ENCODE data around the gene STARD7. TPM values are rescaled to one million over a fixed set of nuclear protein-coding genes. Genes with fewer than 3 reads are reported as not detected.

The STARD7 gene
- total and polyA plus RNA-seq, 4 donors = 42.9 to 120 (median 59.7) TPM

GRCh38 chr2:96218508-96219131 is 10.0 kb upstream of the STARD7 start:
- H3K9me3 ChIP-seq (ENCODE audit: control insufficient read depth in 4 of 4, low read length in 3 of 4) = no peaks in the 10 kb centered on the region
- DNase-seq (ENCODE audit: low spot score) = no peak
- peaks cover 0 to 1% (median 0%) of the 10 kb centered on the region in 4 donors for H3K4me1 ChIP-seq (ENCODE audit: control insufficient read depth in 4 of 4, insufficient read depth in 4 of 4, low read length in 3 of 4)
- no peak for TF ChIP-seq NR2F2 (IDR thresholded peaks at IDR 0.05)
- no peak for TF ChIP-seq MAX (IDR thresholded peaks at IDR 0.05)
- TF ChIP-seq SP1 (IDR thresholded peaks at IDR 0.05) = no peak
- no peak for TF ChIP-seq EGR1 (IDR thresholded peaks at IDR 0.05; ENCODE audit: low read depth in 2 of 2)
- no peak for TF ChIP-seq FOXA1 (IDR thresholded peaks at IDR 0.05)
- no peak for TF ChIP-seq RAD21 (IDR thresholded peaks at IDR 0.05)
- no peak for TF ChIP-seq HNF4A (conservative IDR thresholded peaks at IDR 0.05)
- no peak for TF ChIP-seq TAF1 (conservative IDR thresholded peaks at IDR 0.05)
- TF ChIP-seq HNF4G (IDR thresholded peaks at IDR 0.05) = no peak
- no peak for TF ChIP-seq CTCF (IDR thresholded peaks at IDR 0.05; ENCODE audit: low read depth, low read length, missing input control)
- TF ChIP-seq ATF3 (IDR thresholded peaks at IDR 0.05) = no peak
- no peaks in the 10 kb centered on the region for H3K27me3 ChIP-seq (ENCODE audit: control insufficient read depth in 4 of 4, insufficient read depth in 4 of 4, low read length in 3 of 4)
- WGBS = 87% methylated on average over 13 of the region's 13 CpGs
- no peaks in the 10 kb centered on the region for H3K36me3 ChIP-seq (ENCODE audit: control insufficient read depth in 4 of 4, insufficient read depth in 3 of 4, low read depth in 1 of 4, low read length in 3 of 4)
- no peak overlapping the region for H3K9ac ChIP-seq (ENCODE audit: low read depth in 1 of 2, low read length in 2 of 2)
- no peak overlapping the region for H3K4me3 ChIP-seq (ENCODE audit: low read depth in 1 of 3, low read length in 3 of 3)
- no peak overlapping the region for H3K27ac ChIP-seq (ENCODE audit: low read depth in 1 of 2, low read length in 2 of 2)

- Histone ChIP-seq H3K9me3 (ENCODE audit: control insufficient read depth in 4 of 4, low read length in 3 of 4) (no peaks in the 10 kb centered on the region), H3K4me1 (ENCODE audit: control insufficient read depth in 4 of 4, insufficient read depth in 4 of 4, low read length in 3 of 4) (peaks cover 2 to 8% (median 4%) of the 10 kb centered on the region in 4 donors), H3K9ac (ENCODE audit: low read depth in 1 of 2, low read length in 2 of 2) (no peak overlapping the region), H3K27me3 (ENCODE audit: control insufficient read depth in 4 of 4, insufficient read depth in 4 of 4, low read length in 3 of 4) (no peaks in the 10 kb centered on the region), H3K36me3 (ENCODE audit: control insufficient read depth in 4 of 4, insufficient read depth in 3 of 4, low read depth in 1 of 4, low read length in 3 of 4) (no peaks in the 10 kb centered on the region), H3K27ac (ENCODE audit: low read depth in 1 of 2, low read length in 2 of 2) (no peak overlapping the region), H3K4me3 (ENCODE audit: low read depth in 1 of 3, low read length in 3 of 3) (no peak overlapping the region)
- TF ChIP-seq SP1 (IDR thresholded peaks at IDR 0.05) = no peak
- no peak for TF ChIP-seq HNF4A (conservative IDR thresholded peaks at IDR 0.05)
- no peak for TF ChIP-seq FOXA1 (IDR thresholded peaks at IDR 0.05)
- TF ChIP-seq NR2F2 (IDR thresholded peaks at IDR 0.05) = no peak
- no peak for TF ChIP-seq TAF1 (conservative IDR thresholded peaks at IDR 0.05)
- no peak for TF ChIP-seq REST (IDR thresholded peaks at IDR 0.05)
- no peak for TF ChIP-seq MAX (IDR thresholded peaks at IDR 0.05)
- TF ChIP-seq ATF3 (IDR thresholded peaks at IDR 0.05) = no peak
- TF ChIP-seq RAD21 (IDR thresholded peaks at IDR 0.05) = no peak
- no peak for TF ChIP-seq CTCF (IDR thresholded peaks at IDR 0.05; ENCODE audit: low read depth, low read length, missing input control)
- no peak for TF ChIP-seq GABPA (IDR thresholded peaks at IDR 0.05 in 1 of 2, conservative IDR thresholded peaks at IDR 0.05 in 1 of 2)
- TF ChIP-seq HNF4G (IDR thresholded peaks at IDR 0.05) = no peak
- no peak for TF ChIP-seq EGR1 (IDR thresholded peaks at IDR 0.05; ENCODE audit: low read depth in 2 of 2)
- TF ChIP-seq JUND (IDR thresholded peaks at IDR 0.05) = no peak
- TF ChIP-seq YY1 (IDR thresholded peaks at IDR 0.05) = no peak
- TF ChIP-seq FOXA2 (IDR thresholded peaks at IDR 0.05) = no peak
- no peak for TF ChIP-seq ZBTB33 (IDR thresholded peaks at IDR 0.05)
- TF ChIP-seq RXRA (IDR thresholded peaks at IDR 0.05) = no peak
- DNase-seq (ENCODE audit: low spot score) = no peak
- 91% methylated on average over 4 of the region's 4 CpGs for WGBS
Measured at GRCh38 chr2:96214554-96214953, 5.9 kb upstream of the STARD7 start.

All from liver (tissue), 9 donors.